ENCODE results near the gene CLNS1A.
"Not testable (repeated sequence)": the region's sequence is repeated elsewhere in the genome, so short reads cannot be mapped to it uniquely, and the experiment has no call there.

Gene CLNS1A

DNA sequence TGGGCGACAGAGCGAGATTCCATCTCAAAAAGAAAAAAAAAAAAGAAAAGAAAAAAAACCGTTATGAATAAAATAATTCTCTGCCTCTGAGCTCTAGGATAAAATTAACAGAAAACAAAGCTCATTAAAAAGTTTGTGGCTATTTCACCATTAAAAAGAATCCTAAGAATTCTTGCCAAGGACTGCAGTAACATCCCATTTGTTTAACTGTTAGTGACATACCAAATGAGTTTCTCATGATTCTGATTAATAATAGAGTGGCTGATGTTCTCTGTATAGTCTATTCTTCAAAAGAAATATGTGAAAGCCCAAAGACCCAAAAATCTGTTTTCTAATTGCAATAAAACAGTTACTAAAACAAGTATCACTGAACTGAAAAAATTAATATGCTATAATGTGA is 19.7 kb downstream of the CLNS1A start:
- DNase-seq, result no peak

DNA sequence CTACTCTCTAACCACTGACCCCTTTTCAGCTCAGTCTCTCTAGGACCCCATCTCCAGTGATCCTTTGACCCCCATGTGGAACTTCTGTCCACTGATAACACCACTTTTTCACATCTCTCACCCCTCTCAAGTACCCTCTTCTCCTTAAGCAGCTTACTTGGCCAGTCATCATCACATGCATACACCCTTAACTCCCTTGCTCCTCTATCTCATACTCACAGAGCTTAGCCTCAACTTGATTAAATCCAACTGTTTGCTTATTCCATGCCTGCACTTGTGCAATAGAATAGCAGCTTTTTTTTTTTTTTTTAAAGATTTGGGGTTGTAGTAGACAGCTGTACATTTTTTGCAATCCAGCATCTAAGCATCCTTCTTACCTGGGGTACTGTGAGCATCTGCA is 25.7 kb downstream of the CLNS1A start:
- DNase-seq, result no peak

DNA sequence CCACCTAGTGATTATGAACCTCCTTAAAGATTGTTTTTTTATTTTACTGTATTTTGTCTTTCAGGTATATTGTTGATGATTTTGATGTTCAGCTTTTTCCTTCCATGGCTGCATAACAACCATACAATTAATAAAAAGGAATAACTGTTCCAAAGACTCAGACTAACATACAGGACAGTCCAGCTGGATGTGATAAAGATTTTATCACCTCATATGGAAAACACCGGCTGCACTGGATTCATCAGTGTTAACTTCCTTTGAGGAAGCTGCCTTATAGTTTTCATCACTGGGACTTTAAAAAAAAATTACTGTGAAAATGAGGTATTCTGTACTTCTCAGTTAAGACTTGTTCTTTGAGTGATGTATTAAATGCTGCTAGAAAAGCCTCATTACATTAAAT is 28.4 kb downstream of the CLNS1A start:
- DNase-seq, result no peak

DNA sequence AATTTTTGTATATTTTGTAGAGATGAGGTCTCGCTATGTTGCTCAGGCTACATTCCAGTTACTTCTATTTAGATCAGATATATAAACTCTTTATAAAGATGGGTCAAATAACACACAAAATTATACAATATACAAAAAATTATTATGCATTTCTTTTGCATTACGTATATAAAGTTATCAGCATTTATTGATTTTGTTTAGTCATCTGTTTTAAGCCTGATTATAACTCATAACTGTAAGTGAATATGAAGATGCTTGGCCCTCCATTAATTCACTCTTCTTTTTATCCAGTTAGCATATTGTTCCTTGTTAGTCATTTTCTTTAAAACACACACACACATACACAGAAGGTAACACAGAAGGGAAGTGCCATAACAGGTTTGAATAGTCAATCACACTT is 33.3 kb downstream of the CLNS1A start:
- DNase-seq, result no peak

DNA sequence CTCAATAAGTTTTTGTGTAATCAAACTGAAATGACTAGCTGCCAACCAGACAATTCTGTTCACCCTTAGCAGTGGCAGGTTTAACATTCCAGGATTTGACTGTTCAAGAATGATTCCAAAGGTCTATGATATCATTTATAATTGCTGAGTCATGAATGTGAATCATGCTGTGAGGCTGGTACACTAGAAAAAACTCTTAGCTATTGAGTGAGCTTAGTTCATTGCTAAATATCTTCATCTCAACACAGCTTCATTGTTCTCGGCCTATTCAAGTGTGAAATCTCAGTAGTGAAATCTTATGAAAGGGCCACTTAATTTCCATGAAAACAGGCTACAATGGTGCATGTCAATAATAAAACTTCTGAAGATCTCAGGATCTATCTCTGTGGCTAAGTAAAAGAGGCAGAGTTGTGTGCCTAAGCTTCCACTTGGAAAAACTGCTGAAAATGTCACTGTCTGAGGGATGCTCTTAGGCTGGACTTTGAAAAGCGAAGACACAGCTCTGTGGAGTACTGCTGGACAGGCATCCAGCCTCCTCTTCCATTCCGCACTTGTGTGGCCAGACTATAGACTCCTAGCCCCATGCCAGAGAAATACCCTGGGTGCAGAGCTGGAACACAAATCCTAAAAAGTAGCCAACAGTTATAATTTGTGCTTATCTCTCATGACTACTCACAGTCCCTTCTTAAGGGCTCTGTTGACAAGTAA is 35.1 kb downstream of the CLNS1A start:
- DNase-seq, result peak in 1 of 2 donors; percentile 24

DNA sequence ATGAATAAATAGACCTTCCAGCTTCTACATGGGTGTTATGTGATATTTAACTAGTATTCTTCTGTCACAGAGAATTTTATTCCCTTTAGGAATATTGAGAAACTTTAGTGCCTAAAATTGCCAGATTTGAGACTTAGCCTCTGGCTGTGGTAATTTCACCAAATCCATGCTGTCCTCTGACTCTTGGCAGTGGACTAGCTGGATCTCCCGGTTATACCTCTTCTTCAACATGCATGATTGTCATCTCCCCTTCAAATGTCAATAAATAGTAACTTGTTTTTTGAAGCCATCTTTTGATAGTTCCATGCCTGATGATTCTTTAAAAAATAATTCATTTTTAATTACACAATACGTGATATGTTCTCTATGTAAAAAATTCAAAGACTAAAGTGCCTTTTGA is 39.4 kb downstream of the CLNS1A start:
- no peak for DNase-seq

DNA sequence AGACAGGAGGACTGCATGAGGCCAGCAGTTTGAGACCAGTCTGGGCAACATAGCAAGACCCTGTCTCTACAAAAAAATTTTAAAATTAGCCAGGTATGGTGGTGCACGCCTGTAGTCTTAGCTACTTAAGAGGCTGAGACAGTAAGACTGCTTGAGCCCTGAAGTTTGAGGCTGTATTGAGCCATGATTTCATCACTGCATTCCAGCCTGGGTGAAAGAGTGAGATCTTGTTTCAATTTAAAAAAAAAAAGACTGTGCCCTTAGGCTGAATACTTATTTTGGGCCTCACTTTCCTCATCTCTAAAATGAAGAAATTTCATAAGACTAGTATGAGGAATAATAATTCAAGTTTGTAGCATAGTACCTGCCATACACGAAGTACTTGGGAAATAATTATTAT is 41.0 kb downstream of the CLNS1A start:
- no peak for DNase-seq

DNA sequence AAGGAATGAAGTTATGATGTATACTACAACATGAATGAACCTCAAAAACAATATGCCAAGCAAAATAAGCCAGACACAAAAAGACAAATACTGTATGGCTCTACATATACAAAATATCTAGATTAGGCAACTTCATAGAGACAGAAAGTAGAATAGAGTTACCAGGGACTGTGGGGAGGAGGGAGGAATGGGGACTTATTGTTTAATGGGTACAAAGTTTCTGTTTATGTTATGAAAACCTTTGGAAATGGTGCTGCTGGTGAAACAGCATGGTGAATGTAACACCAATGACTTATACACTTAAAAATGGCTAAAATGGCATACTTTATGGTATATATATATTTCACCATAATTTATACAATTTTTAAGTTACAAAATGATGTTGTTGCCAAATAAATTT is 43.7 kb downstream of the CLNS1A start:
- no peak for DNase-seq

DNA sequence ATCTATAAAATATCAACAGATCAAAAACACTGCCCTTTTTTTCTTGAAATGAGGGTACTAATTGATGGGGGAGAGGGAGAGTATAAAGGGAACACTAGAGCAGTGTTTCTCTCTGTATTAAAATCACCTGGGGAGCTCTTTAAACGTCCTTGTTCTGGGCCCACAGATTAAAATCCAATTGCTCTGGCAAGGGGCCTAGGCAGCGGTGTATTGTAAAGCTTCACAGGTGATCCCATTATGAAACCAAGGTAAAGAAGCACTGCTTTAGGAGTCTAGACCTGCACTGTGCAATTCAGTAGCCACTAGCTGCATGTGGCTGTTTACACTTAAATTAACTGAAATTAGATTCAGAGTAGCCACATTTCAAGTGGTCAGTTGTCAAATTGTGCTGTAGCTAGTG is 44.9 kb downstream of the CLNS1A start:
- DNase-seq, result no peak

DNA sequence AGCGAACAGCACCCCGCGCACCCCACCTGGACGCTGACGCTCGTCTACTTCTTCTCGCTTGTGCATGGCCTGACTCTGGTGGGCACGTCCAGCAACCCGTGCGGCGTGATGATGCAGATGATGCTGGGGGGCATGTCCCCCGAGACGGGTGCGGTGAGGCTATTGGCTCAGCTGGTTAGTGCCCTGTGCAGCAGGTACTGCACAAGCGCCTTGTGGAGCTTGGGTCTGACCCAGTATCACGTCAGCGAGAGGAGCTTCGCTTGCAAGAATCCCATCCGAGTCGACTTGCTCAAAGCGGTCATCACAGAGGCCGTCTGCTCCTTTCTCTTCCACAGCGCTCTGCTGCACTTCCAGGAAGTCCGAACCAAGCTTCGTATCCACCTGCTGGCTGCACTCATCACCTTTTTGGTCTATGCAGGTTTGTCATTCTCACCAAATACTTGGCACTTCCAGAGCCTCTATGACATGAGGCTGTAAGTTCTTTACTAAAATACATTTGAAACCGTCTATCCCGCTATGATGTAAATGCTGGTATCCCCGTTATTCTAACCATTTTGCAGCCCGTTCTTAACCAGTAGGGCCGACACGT is 47.3 kb downstream of the CLNS1A start:
- peak in 1 of 2 donors; percentile 59 for DNase-seq

DNA sequence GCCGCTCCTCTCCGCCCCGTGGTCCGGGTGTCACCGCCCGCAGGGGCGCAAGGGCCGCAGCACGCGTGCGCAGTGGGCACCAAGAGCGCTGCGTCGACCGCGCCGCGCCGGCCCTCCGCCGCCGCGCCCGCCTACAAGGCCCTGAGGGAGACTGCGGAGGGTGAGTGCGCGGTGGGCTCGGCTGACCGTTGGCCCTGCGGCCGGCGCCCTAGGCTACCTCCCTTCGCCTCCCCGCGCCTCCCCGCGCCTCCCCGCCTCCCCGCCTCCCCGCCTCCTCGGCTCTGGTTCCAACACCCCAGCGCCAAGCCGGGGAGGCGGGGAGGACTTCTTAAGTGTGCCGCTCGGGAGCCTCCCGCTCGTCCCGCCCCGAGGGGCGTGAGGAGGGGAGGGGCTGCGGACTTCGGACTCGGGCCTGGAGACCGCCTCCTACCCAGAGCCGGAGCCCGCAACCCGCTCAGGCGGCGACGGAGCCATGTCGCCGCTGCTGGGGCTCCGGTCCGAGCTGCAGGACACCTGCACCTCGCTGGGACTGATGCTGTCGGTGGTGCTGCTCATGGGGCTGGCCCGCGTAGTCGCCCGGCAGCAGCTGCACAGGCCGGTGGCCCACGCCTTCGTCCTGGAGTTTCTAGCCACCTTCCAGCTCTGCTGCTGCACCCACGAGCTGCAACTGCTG is 47.9 kb downstream of the CLNS1A start, which contains the start of gene AQP11:
TSS of gene AQP11 (plus strand) at position 433 of the 673 bp plus-strand sequence. CDS start at position 473, 40 bp downstream.
- peak; percentile 70 to 84 for DNase-seq

DNA sequence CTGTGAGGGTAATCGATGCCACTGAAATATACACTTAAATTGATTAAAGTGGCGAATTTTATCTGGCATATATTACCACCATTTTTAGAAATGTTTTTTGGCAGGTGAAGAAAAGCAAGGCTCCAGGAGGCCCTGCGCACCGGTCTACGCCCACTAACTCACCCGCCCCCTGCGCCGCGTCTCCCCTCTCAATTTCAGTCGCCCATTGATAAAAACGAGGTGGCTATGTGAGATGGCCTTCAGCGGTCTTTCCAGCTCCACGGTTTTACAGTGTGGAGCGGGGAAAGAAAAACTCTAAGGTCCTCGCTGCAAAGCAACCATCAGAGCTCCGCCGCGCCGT is 48.4 kb downstream of the CLNS1A start:
- DNase-seq, result no peak

DNA sequence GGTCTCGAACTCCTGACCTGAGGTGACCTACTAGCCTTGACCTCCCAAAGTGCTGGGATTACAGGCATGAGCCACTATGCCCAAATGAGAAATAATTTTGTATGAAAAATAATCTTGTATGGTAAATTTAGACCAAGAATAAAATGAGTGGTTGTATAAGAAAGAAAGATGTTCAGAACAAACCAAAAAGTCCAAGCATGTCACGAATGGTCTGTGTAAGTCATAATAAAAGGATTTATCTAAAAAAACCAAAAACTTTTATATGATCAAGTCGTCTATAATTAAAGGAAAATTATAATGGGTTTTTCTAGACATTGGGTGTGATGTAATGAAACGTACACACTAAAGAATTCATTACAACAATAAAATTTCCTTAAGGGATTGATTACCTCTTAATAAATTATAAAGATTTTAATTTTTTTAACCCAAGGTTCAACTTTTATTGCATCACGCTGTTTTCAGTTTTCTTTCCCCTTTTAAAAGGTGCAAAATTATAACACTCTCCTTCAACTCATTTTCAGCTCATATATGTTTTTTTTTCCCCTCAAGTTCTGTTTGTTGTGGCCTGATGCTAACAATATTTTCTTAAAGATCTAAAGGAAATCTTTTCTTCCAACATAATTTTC is 56.8 kb downstream of the CLNS1A start:
- no peak for DNase-seq

DNA sequence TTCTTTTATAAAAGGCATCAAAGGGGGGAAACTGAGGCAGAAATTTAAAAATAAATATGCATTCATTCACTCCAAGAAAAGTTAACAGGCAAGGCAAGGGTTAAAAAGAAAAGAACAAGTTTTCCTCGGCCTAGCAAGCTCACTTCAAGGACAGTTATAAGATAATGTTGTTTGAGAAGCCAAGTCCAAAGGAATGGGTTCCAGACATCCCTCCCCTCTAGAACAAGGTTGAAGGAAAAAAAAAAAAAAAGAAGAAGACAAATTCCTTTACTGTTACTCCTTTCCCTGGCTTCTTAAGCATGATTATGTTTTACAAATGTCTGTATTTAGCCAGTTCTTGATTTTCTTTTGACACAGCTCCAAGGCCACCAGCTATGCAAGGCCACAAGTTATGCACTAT is 62.2 kb downstream of the CLNS1A start:
- not testable (repeated sequence) for DNase-seq

DNA sequence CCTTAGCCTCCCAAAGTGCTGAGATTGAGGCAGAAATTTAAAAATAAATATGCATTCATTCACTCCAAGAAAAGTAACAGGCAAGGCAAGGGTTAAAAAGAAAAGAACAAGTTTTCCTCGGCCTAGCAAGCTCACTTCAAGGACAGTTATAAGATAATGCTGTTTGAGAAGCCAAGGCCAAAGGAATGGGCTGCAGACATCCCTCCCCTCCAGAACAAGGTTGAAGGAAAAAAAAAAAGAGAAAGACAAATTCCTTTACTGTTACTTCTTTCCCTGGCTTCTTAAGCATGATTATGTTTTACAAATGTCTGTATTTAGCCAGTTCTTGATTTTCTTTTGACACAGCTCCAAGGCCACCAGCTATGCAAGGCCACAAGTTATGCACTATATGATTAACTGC is 66.7 kb downstream of the CLNS1A start:
- DNase-seq, result not testable (repeated sequence)

DNA sequence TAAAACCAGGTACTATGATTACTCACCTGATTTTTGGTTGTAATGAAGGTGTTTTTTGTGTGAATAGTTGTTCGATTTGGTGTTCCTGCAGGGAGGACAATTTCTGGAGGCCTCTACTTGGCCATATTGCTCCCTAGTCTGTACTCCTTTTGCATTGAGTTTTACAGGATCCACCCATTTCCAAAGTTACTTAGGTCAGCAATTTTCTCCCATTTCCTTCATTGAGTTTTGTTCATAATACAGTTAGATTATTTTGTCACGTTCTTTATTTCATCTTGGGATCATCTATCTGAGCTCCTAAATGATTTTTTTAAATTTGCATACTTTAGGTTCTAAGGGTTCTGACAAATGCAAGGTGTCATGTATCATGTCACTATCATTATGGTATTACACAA is 67.9 kb downstream of the CLNS1A start:
- DNase-seq, result no peak

DNA sequence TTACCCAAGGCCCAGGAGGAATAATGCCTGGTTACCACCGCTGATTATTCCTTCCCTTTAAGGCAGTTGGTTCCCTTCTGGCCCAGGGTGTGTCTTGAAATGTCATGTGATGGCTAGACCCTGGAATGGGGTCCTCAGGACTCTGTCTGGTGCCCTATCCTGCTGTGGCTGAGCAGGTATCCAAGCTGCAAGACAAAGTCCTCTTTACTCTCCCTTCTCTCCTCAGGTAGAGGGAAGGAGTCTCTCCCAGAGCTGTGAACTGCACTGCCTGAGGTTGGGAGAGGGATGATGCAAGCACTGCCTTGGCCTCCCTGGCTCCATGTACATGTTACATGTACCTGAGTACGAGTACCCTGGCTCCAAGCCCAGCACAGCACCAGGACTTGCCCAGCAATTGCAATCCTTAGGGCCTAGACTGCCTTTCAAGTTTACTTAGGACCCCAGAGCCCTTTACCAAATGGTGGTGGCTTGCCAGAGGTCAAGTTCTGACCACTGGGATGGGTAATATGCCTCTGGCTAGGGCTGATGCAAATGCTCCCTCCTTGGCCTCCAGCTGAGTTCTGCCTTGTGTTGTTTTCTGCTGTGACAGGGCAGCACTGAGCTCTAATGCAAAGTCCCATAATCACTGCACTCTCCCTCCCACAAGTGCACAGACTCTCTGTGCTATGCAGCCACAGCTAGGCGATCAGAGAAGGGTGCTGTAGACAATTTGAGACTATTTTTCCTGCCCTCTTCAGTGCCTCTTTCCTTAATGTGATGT is 68.5 kb downstream of the CLNS1A start:
- no peak for DNase-seq

DNA sequence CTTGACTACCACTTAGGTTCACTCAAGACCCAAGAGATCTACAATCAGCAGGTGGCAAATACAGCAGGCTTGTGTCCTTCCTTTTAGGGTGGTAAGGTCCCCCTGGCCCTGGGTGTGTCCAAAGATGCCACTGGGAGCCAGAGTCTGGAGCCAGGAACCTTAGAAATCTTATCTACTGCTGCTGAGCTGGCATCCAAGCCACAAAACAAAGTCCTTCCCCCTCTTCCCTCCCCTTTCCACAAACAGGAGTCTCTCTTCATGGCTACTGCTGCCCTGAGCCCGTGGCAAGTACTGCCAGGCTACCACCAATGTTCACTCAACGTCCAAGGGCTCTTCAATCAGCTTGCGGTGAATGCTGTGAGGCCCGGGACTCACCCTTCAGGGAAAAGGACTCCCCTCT is 69.3 kb downstream of the CLNS1A start:
- no peak for DNase-seq

Data from hippocampal formation (tissue), 2 donors.